HG03565 (cell line): ENCODE data around the gene PPP2R2C.

Source experiments
- ATAC-seq: cut with Tn5 transposase; IDR thresholded peaks from one replicate; pipeline ENCODE4 v1.9.1; 2021; ENCODE audit warnings: mild to moderate bottlenecking, moderate library complexity; ENCODE audit not compliant: unreplicated experiment

Gene PPP2R2C

DNA sequence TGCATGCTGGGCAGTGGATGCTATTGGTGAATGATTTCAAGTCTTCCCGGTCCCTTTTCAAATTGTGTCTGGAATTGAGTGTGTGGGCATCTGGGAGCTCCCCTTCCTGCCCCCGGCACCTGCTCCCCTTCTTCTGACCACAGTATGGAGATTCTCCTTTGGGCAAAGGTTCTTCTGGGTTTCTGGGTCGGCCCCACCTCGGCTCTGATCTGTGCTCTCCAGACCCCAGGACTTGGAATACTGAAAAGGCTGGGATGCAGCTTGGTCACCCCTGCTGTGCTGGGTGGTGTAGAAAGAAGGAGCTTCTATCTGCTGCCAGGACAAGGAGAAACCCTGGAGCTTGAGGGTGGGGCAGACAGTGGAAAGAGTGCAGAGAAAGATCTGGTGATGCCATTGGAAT is 124.0 kb downstream of the PPP2R2C start:
- ATAC-seq, result no peak

DNA sequence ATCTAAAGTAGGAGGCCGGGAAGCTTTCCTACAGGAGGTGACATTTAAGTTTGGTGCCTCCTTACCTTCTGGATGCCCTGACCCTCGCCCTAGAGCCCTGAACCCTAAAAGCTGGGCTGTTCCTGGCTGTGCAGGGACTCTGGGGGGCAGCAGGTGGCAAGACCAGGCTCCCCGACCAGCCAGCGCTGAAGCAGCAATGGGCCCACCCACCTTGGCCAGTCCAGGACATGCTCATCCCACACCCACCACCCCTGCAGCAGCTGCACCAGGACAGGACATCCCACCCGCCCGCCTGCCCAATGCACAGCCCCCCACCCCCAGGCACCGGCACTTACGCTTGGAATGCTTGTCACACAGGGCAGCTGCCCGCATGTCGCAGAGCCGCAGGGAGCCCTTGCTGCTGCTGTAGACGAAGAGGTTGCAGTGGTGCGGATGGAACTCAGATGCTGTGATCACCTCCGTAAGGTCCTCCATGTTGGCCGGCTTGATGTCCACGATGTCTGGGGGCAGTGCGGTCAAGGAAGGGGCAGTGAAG is 124.8 kb downstream of the PPP2R2C start:
- ATAC-seq, result no peak

DNA sequence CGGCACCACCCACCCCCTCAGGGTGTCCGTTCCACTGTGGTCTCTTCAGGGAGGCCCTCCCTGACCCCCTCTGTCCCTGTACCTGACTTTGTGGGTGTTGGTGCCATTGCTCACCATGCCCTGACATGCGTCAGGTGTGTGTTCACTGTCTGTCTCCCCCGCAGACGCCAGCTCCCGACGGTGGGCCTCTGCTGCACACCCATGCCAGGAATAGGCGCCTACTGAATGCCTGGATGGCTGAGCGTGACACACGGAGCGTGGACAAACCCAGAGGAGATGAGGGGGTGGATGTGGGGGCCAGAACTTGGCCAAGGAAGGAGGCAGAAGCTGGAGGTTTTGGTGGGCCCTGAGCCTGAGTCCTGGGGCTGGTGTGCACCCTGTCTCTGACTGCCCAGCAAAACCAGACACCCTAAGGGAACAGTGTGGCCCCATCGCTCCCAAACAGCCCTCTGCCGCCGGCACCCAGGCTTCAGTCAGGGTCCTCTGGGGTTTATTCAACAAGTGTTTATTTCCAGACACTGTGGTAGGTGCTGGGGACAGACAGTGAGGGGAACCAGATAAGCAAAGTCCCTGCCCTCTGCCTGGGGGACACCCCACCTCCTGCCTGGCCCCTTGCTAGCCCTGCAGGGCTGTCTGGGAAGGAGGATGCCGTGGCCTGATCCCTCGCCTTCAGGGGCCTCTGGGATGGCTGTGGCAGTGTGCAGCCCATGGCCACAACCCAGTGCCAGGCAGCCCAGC is 125.9 kb downstream of the PPP2R2C start:
- ATAC-seq, result no peak

DNA sequence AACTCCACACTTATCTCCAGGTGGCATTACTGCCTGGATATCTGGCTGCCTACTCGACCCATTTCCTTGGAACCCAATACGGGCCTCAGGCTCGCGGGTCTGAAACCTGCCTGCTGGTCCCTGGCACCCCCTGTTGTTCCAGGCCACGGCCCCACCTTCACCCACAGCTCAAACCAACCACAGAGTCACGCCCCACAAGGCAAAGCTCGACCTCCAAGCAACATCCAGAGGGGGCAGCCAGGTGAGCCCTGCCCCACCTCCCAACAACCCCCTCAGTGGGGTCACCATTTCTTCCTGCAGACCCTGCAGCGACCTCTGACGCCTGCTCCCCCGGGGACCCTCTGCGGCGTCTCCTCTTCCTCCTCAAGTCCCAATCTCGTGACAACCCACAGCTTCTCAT is 126.5 kb downstream of the PPP2R2C start:
- ATAC-seq, result no peak

DNA sequence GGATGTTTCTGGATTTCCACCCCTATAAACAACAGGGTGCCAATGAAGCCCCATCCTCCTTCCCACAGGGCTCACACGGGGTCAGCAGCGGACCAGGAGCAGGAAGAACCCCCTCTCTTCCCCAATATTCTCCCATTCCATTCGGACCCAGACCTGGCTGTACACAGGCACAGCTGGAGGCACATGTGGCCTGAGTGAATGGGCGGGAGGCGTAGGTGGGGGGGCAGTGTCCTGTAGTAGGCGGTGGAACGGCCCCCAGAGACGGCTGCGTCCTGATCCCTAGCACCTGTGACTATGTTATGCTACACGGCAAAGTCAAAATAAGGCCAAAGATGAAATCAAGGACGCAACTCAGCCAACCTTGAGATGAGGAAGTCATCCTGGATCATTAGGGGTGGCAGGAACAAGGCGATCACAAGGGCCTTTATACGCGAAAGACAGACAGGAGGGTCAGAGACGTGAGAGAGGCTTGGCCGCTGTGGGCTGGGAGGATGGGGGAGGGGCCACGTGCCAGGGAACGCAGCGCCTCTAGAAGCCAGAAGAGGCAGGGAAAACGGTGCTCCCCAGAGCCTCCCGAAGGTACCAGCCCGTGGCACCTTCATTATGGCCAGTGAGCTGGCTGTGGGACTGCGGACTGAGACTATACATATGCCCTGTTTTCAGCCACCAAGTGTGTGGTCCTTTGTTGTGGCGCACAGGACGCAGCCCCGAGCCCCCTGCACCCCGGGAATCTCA is 127.2 kb downstream of the PPP2R2C start:
- ATAC-seq, result no peak

DNA sequence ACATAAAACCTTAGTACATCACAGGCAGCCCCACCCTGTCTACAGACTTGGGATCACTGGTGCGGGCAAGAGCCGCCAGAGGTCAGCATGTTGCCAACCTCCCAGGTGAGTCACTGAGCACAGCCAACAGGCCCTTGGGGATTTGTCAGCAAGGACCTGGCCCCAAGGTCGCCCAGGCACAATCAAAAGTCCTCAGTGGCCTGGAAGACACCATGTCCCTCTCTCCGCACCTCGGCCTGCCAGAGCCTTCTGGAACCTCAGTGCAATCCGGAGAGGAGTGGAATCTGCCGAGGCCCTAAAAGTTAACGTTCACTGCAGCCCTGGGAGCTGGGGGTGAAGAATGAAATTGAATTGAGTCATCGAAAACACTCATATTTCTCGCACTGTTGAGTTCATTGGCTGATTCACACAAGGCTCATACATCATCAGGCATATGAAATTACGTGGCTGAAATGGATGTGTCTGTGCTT is 128.4 kb downstream of the PPP2R2C start:
- ATAC-seq, result no peak

DNA sequence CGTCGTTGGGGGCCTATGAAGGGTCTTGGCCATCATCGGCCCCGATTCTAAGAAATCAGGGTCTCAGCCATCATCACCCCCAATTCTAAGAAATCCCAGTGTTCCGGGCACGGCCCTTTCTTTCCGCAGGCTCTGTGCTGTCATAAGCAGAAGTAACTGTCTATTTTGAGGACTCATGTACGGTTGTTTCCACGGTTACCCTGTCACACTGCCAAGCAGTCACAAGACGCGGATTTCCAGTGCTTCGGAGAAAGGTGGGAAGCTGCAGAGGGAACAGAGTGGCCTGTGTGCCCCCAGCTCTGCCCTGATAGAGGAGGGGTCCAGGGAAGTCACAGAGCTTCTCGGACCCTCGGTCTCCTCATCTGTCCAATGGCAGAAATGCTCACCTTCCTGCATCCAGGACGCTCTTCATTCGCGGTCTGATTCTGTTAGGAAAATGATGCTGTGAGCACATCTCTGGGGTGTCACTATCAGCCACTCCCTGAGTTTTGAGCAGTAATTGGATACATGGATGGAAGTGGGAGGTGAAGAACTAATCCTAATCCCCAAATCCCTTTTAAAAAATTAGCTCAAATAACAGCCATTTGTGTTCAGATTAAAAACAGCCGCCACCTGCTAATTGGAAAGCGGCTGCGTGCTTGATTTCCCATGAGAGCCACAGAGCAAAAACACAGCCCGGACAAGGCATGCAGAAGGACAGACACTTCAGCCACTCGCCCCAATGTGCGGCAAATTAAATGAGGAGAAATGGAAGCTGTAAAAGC is 129.7 kb downstream of the PPP2R2C start:
- no peak for ATAC-seq

DNA sequence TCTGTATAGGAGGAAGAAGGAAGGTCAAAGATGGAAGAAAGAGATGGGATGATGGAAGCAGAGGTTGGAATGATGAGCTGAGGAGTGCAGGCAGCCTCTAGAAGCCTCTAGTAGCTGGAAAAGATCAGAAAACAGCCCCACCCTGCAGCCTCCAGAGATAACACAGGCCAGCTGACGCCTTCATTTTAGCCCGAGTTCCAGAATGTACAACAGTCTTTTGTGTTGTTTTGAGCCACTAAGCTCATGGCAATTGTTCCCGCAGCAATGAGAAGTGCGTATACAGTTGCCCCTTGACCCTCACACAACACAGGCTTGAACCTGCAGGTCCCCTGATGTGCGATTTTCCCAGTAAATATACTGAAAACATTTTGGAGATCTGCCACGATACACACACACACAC is 130.7 kb downstream of the PPP2R2C start:
- ATAC-seq, result no peak

DNA sequence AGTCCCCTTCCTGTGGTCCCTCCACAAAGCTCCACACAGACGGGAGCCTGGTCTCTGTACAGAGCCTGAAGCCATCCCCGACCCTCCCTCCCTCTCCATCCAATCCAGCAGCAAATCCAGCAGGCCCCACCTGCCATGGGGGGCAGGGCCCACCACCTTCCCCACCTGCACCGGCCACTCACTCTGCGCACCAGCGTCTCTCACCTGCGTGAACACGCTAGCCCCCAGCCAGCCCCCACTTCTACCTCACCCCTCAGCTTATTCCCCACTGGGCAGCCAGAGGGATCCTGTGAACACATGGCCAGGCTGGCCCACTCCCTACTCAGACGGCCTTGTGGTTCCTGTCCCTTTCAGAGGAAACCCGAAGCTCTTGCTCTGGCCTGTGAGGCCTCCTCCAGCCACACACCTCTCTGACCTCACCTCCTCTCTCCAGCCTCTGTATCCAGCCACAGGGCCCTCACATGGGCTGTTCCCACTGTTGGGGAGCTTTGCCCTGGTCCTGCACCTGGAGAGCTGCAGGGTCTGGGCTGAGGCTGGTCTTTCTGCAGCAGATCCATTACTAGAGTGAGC is 131.9 kb downstream of the PPP2R2C start:
- ATAC-seq, result no peak

DNA sequence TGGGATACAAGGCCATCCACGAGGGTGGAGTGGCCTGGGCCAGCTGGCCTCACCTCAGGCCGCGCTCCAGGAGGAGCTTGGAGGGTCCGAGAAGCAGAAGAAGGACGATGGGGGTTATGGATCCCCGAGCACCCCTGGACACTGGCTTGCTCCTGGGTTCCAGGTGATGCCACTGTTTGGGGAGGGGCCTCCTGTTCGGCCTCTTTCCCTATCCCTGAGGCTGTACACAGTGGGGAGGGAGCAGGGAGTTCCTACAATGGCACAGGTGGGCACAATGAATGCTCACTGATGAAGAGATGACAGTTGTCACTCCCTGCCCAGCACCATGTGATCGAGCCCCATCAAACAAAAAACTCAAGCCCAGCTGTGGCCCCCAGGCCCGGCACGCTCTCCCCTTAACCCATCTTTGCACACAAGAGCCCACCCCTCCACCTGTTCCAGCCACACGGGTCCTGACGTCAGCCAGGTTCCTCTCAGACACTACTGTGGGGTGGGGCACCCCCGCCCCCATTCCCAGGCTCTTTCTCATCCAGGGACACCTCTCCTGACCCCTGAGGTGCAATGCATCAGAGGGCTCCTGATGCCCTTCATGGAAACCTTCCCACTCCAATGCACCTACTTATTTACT is 132.5 kb downstream of the PPP2R2C start:
- no peak for ATAC-seq

DNA sequence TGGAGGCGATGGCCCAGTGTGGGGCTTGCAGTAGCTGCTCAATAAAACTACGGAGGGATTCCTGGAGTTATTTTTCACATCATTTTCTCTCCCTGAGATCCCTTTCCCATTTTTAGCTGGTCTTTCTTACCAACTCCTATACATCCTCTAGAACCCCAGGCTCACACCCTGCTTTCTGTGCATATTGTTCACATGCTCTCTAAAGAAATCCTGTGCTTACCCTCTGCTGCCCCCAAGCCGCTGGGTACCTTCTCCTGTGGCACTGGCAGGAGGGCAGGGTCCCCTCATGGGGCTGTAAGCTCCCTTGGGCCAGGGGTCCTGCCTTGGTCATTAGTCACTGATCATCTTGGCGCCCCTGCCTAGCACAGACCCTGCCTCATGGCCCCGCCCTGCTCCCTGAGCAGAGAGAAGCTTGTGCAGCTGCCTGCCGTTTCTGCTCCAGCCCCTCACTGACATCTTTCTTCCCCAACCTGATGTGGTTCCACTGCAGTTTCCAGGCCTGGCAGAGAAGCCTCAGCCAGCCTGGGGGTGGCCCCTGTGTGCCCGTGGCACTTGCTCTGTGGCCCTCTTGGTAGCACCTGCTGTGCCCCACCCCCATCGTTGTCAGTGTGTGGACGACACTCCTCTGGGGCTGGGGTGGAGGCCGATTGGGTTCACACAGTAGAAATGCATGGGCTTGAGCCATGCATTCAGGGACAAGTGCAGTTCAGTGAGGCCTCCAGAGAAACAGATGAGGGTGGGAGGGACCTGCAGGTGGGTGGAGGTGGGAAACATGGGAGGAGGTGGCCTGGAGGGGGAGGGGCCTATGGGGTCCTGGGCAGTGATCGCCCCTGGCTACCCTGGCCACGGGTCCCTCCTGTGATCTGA is 133.2 kb downstream of the PPP2R2C start:
- ATAC-seq, result no peak

DNA sequence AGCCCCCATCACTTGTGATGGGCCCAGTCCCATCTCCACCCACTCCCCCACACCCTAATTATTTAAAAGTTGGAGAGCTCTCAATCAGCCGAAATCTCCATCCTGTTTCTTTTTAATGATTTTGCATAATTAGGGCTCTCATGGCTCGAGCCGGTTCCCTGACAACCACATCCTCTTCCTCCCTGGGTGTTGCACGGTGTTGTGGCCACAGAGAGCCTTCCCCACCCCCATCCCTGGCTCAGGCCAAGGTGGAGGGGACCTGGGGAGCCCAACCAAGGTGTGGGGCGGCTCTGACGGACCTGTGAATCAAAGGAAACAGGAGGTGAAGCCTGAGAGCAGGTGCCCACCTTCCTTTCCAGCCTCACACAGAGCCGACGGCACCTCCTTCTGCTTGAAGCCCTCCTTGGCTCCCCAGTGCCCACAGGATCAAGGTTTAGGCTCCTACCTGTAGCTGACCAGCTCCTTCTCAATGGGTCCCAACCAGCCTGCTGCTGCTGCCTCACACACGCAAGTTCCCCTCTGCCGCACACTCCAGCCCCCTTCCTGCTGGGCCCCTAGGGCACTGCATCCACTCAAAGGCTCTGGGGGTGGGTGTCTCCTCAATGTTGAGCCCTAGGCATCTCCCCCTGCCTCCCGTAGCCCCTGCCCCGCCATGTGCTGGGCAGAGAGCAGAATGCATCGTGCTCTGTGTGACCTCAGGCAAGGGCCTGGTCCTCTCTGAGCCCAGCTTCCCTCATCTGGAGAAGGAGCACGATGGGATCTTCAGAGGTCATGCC is 134.1 kb downstream of the PPP2R2C start:
- ATAC-seq, result no peak

DNA sequence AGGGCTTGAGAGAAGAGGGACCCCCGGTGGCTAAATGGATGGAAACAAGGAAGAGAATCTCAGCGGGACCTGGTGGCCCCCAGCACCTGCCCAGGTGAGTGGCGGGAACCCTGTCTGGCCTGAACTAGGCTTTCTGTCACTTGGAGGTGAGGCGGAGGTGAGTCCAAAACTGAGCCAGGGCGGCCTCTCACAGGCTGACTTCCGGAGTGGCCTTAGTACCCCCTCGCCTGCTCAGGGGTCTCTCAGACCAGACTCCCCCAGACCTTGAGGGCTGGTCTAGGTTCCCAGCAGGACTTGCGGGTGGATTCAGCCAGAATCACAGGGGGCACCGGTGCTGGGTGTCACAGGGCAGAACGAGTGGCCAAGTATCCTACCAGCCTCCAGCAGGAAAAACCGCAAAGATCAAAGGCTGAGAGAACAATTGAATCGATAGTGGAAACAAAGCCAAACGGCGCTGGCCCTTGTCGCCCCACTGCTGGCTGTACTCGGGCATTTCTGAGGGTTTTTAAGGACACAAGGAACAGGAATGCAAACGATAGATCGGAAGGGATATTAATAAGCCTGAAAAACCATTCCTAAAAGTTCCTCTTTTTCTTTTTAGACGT is 135.0 kb downstream of the PPP2R2C start:
- ATAC-seq, result no peak

DNA sequence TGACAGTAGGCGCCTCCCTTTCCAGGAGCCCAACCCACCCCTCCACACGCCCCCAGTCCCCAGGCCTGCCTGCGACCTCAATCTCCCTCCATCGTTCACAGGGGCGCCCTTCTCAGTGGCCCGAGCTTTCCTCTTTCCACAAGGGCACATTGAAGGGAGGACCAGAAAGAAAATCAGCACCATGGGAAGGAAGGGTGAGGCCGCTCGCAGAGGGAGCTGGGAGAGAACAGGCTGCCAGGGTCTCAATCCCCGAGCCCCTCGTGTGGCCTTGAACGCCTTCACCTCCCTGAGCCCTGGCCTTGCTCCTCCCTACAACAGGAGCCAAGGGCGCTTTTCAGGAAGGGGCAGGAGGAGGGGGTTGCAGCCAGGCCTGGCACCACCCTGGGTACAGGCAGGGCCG is 136.2 kb downstream of the PPP2R2C start:
- ATAC-seq, result no peak

DNA sequence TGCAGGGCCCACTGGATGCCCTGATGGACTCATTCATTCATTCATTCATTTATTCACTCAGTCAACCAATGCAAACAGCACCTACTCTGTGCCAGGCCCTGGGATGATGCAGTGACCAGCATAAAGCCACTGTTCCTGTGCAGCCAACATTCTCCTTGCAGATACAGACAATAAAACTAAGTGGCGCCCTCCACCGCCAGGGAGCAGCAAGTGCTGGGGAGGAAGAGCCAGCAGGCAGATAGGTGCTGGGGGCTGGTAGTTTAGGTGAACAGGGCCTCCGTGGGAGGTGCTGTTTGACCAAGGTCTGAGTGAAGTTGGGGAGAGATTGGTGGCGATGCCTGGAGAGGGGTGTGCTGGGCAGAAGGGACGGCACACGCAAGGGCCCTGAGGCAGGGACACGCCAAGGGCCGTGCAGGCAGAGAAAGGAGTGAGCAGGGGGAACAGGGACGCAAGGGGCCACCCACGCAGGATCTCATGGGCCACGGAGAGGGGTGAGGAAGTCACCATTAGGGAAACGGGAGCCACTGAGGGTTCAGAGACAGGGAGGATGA is 137.3 kb downstream of the PPP2R2C start:
- no peak for ATAC-seq

DNA sequence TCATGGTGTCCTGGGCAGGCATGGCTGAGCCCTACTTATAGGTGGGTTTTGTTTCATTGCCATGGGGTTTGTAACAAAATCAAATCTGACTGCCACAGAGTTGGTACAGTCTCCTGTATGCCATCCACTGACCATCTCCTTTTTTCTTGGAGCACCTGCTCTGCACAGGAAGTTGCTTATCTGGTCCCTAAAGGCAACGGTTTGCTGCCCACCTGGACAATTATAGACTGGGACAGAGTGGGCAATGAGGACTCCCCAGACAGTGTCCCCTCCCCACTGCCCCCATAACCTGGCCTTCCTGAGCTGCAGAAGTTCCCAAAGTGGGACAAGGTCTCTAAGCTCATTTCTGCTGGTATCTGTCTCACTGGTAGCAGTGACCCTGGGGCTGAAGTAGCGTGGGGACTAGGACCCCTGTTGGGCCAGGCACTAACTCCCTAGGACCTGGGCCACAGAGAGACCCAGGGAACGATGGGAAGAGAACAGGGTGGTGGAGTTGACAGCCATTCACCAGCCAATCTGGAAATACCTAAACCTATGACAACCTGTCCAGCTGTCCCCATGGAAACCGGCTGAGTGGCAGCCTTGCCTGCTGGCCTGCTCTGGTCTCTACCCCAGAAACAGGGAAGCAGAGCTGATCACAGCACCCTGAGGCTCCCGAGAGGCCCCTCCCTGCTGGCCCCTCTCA is 138.1 kb downstream of the PPP2R2C start:
- ATAC-seq, result no peak

DNA sequence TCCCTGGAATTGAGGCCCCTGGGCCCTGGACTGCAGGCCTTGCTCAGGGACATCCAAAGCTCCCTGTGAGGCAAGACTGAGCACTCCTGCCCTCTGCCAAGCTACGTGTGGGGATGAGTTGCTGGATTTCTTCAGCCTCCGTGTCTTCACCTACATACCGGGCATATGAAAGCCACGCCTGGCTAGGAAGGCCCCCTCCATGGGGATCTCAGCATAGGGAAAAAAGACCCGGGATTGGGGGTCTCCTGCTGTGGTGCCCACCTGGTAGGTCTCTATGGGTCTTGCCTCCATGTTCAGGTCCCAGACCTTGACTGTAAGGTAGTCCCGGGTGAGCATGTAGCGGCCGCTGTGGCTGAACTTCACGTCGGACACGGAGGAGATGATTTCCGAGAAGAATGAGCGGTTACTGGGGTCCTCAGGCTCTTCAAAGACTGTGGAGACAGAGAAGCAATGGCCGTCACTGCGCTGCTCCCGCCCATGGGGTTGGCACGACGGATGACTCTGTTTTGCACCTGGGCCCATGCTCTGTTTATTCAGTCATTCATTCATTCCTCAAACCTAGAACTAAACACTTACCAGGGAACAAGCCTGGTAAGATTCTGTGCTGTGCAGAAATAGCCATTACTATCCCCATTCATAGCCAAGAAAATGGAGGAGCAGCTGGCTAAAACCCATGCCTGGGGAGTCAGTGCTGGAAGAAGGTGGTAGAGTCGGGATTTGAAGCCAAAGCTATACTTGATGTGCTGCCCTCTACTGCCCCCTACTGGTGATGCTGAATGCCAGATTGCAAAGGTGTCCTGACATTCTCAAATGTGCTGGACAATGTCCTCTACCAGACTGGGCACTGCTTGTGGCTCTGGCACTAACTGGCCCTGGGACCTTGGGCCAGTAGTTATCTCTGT is 138.9 kb downstream of the PPP2R2C start:
- no peak for ATAC-seq
